H9 (cell line): ENCODE results near the gene INMT. TPM values are rescaled to one million over a fixed set of nuclear protein-coding genes. Genes with fewer than 3 reads are reported as not detected.

Source experiments
- DNase-seq: peaks from one replicate; pipeline ENCODE4 v3.0.0-alpha.2; 2017
- H2AFZ ChIP-seq: one replicate; pipeline ENCODE4 v1.6.1; 2013; ENCODE audit warnings: mild to moderate bottlenecking, low read length, control low read depth, moderate library complexity
- H2AK5ac ChIP-seq: 2 replicates; pipeline ENCODE4 v1.6.1; 2013; ENCODE audit warnings: low read length, control low read depth, mixed read lengths; ENCODE audit not compliant: insufficient read length
- H2BK120ac ChIP-seq: one replicate; pipeline ENCODE4 v1.6.1; 2013; ENCODE audit warnings: low read depth, mild to moderate bottlenecking, low read length, control low read depth, inconsistent platforms; ENCODE audit not compliant: poor library complexity, severe bottlenecking
- H2BK12ac ChIP-seq: 2 replicates; pipeline ENCODE4 v1.6.1; 2013; ENCODE audit warnings: low read length, control low read depth, mixed read lengths, low read depth; ENCODE audit not compliant: insufficient read length
- H2BK15ac ChIP-seq: 2 replicates; pipeline ENCODE4 v1.6.1; 2013; ENCODE audit warnings: low read depth, low read length, control low read depth
- H2BK20ac ChIP-seq: one replicate; pipeline ENCODE4 v1.6.1; 2013; ENCODE audit warnings: low read depth, mild to moderate bottlenecking, low read length, control low read depth, inconsistent platforms; ENCODE audit not compliant: poor library complexity, severe bottlenecking
- H2BK5ac ChIP-seq: 2 replicates; pipeline ENCODE4 v1.6.1; 2013; ENCODE audit warnings: low read length, control low read depth, mixed read lengths; ENCODE audit not compliant: insufficient read length
- H3K14ac ChIP-seq: 2 replicates; pipeline ENCODE4 v1.6.1; 2013; ENCODE audit warnings: low read length, control low read depth; ENCODE audit not compliant: insufficient read depth
- H3K18ac ChIP-seq: 2 replicates; pipeline ENCODE4 v1.6.1; 2013; ENCODE audit warnings: low read depth, mild to moderate bottlenecking, mixed read lengths, low read length, control low read depth; ENCODE audit not compliant: insufficient read length
- H3K23ac ChIP-seq: 2 replicates; pipeline ENCODE4 v1.6.1; 2013; ENCODE audit warnings: low read length, control low read depth, mixed read lengths, low read depth; ENCODE audit not compliant: insufficient read length
- H3K23me2 ChIP-seq: 2 replicates; pipeline ENCODE4 v1.6.1; 2013; ENCODE audit warnings: low read depth, mild to moderate bottlenecking, mixed read lengths, low read length, control low read depth; ENCODE audit not compliant: insufficient read length, poor library complexity, severe bottlenecking
- H3K27ac ChIP-seq: 2 replicates; pipeline ENCODE4 v1.5.1; 2013; ENCODE audit warnings: low read length, control low read depth, mixed read lengths, low read depth; ENCODE audit not compliant: insufficient read length
- H3K27me3 ChIP-seq: 2 replicates; pipeline ENCODE4 v1.6.1; 2013; ENCODE audit warnings: low read length, control low read depth, inconsistent platforms; ENCODE audit not compliant: insufficient read depth
- H3K4ac ChIP-seq: 2 replicates; pipeline ENCODE4 v1.6.1; 2013; ENCODE audit warnings: low read depth, mild to moderate bottlenecking, control low read depth, inconsistent platforms, low read length, moderate library complexity
- H3K4me1 ChIP-seq: 2 replicates; pipeline ENCODE4 v1.6.1; 2013; ENCODE audit warnings: low read length, control low read depth, inconsistent platforms; ENCODE audit not compliant: insufficient read depth
- H3K4me2 ChIP-seq: 2 replicates; pipeline ENCODE4 v1.6.1; 2013; ENCODE audit warnings: low read length, control low read depth, mixed read lengths; ENCODE audit not compliant: insufficient read length, insufficient read depth
- H3K56ac ChIP-seq: 2 replicates; pipeline ENCODE4 v1.6.1; 2013; ENCODE audit warnings: low read depth, mild to moderate bottlenecking, mixed read lengths, low read length, control low read depth; ENCODE audit not compliant: insufficient read length
- H3K79me1 ChIP-seq: 2 replicates; pipeline ENCODE4 v1.6.1; 2013; ENCODE audit warnings: low read depth, mild to moderate bottlenecking, moderate library complexity, low read length, control low read depth, inconsistent platforms; ENCODE audit not compliant: insufficient read depth, poor library complexity, severe bottlenecking
- H3K79me2 ChIP-seq: 2 replicates; pipeline ENCODE4 v1.6.1; 2013; ENCODE audit warnings: low read length, control low read depth, inconsistent platforms; ENCODE audit not compliant: insufficient read depth
- H3K9ac ChIP-seq: 2 replicates; pipeline ENCODE4 v1.6.1; 2013; ENCODE audit warnings: low read length, control low read depth, mixed read lengths; ENCODE audit not compliant: insufficient read length; ENCODE audit errors: extremely low read depth
- H3K9me3 ChIP-seq: one replicate; pipeline ENCODE4 v1.6.1; 2013; ENCODE audit warnings: low read depth, low read length, inconsistent platforms; ENCODE audit not compliant: control insufficient read depth
- H3T11ph ChIP-seq: one replicate; pipeline ENCODE4 v1.6.1; 2013; ENCODE audit warnings: mild to moderate bottlenecking, low read length, control low read depth, inconsistent platforms
- H4K20me1 ChIP-seq: one replicate; pipeline ENCODE4 v1.6.1; 2013; ENCODE audit not compliant: control insufficient read depth, insufficient read length, insufficient read depth
- H4K5ac ChIP-seq: 2 replicates; pipeline ENCODE4 v1.6.1; 2013; ENCODE audit warnings: low read depth, mild to moderate bottlenecking, mixed read lengths, low read length, control low read depth; ENCODE audit not compliant: insufficient read length
- H4K8ac ChIP-seq: replicated peaks from 2 replicates; pipeline ENCODE4 v1.6.1; 2013; ENCODE audit warnings: low read length, control low read depth, mixed read lengths, low read depth; ENCODE audit not compliant: insufficient read length
- H4K91ac ChIP-seq: 2 replicates; pipeline ENCODE4 v1.6.1; 2013; ENCODE audit warnings: low read depth, mild to moderate bottlenecking, moderate library complexity, mixed read lengths, low read length, control low read depth; ENCODE audit not compliant: insufficient read length
- H3K27ac Mint-ChIP-seq, 3 experiments: 2 replicates in 2 of 3; 3 replicates in 1 of 3; pipeline ENCODE4 v1.8.0; 2020 to 2021; ENCODE audit warnings: mixed read lengths in 3 of 3, mild to moderate bottlenecking in 1 of 3, moderate library complexity in 1 of 3
- H3K27me3 Mint-ChIP-seq: 2 replicates; pipeline ENCODE4 v1.8.0; 2021; ENCODE audit warnings: low read depth, mild to moderate bottlenecking, moderate library complexity, mixed read lengths
- H3K36me3 Mint-ChIP-seq, 3 experiments: 2 replicates in 2 of 3; 3 replicates in 1 of 3; pipeline ENCODE4 v1.8.0; 2020 to 2021; ENCODE audit warnings: low read depth in 3 of 3, mixed read lengths in 3 of 3; ENCODE audit not compliant: insufficient read depth in 1 of 3
- H3K4me1 Mint-ChIP-seq, 2 experiments: 2 replicates each; pipeline ENCODE4 v1.8.0; 2020; ENCODE audit warnings: mixed read lengths in 2 of 2
- H3K4me3 Mint-ChIP-seq, 2 experiments: 2 replicates in 1 of 2; 3 replicates in 1 of 2; pipeline ENCODE4 v1.8.0; 2020 to 2021; ENCODE audit warnings: mild to moderate bottlenecking in 2 of 2, mixed read lengths in 2 of 2, moderate library complexity in 1 of 2
- H3K9me3 Mint-ChIP-seq, 2 experiments: 2 replicates in 1 of 2; 3 replicates in 1 of 2; pipeline ENCODE4 v1.8.0; 2020; ENCODE audit warnings: mild to moderate bottlenecking in 2 of 2, mixed read lengths in 2 of 2, moderate library complexity in 1 of 2
- CTCF ChIP-seq: fragments of 200-600 bp; sonication (generic); conservative IDR thresholded peaks from 3 replicates; pipeline ENCODE4 v1.8.0; 2021; ENCODE audit warnings: antibody characterized with exemption, mild to moderate bottlenecking
- WGBS: extraction: QIAGEN DNeasy Blood & Tissue Kit; methylation state at CpG from one replicate; pipeline ENCODE4 v1.1.7; 2013; ENCODE audit warnings: missing lambda C conversion rate, low lambda C conversion rate, mixed read lengths; ENCODE audit not compliant: insufficient read length; ENCODE audit errors: extremely low coverage; 5-methylcytosine and 5-hydroxymethylcytosine counted together
- total RNA-seq: library from RNA; stranded (reverse); gene quantifications from 2 replicates; pipeline ENCODE4 v1.2.1, GENCODE V29; 2021

INMT gene
- total RNA-seq, 1 experiment from 2014 or later: 0.70 TPM

- no peak for TF ChIP-seq CTCF
- Histone ChIP-seq H2AFZ (no peak overlapping the region), H4K91ac (no peak overlapping the region), H3K9me3 (no peaks in the 10 kb centered on the region), H3T11ph (no peak overlapping the region), H2BK120ac (no peak overlapping the region), H3K4ac (no peak overlapping the region), H2BK5ac (no peak overlapping the region), H3K18ac (no peak overlapping the region), H3K79me2 (no peaks in the 10 kb centered on the region), H2BK15ac (no peak overlapping the region), H3K9ac (no peak overlapping the region), H3K27me3 (no peaks in the 10 kb centered on the region), H3K27ac (no peak overlapping the region), H3K56ac (no peak overlapping the region), H3K79me1 (no peaks in the 10 kb centered on the region), H4K20me1 (no peaks in the 10 kb centered on the region), H2BK20ac (no peak overlapping the region), H3K23ac (no peak overlapping the region), H4K8ac (no peak overlapping the region), H2BK12ac (no peak overlapping the region), H2AK5ac (no peak overlapping the region), H3K14ac (no peak overlapping the region), H4K5ac (no peak overlapping the region), H3K23me2 (peaks cover 6% of the 10 kb centered on the region), H3K4me2 (no peak overlapping the region), H3K4me1 (no peaks in the 10 kb centered on the region; the same call in 1 of the 2 replicates)
- peaks cover 10 to 12% of the 10 kb centered on the region in 2 experiments for H3K4me1 Mint-ChIP-seq
- H3K9me3 Mint-ChIP-seq: no peaks in the 10 kb centered on the region; a peak in 1 of 5 replicates
- peaks cover 5% of the 10 kb centered on the region for H3K27me3 Mint-ChIP-seq
- no CpG with 5 or more reads among the region's 6 CpGs for WGBS
- H3K36me3 Mint-ChIP-seq: no peaks in the 10 kb centered on the region; a peak in 1 of 7 replicates
- no peak for DNase-seq
- no peak overlapping the region for H3K27ac Mint-ChIP-seq
- no peak overlapping the region; a peak in 1 of 5 replicates for H3K4me3 Mint-ChIP-seq
These were observed 21.0 kb downstream of the INMT start for GRCh38 chr7:30772984-30773383.
